GM12878 (cell line): ENCODE results near the gene PHRF1. TPM values are rescaled to one million over a fixed set of nuclear protein-coding genes. Genes with fewer than 3 reads are reported as not detected.

Experiments
- ATAC-seq: fragments of 200-7000 bp; cut with Tn5 transposase; 3 replicates; pipeline ENCODE4 v1.9.1; 2020; ENCODE audit warnings: mild to moderate bottlenecking, moderate library complexity
- BruUV-seq: library from RNA; stranded (reverse); fragments of 400-500 nt; replicated peaks from 2 replicates; lab custom pipeline; 2021; lab: Mats Ljungman, UMichigan
- CTCF ChIA-PET: fragments of 300-600 bp; sonication (Branson Sonifier 250); formaldehyde crosslinking; extraction: SDS; loops from one replicate; lab custom pipeline; 2021; ENCODE audit warnings: inconsistent platforms; lab: Yijun Ruan, JAX
- POLR2A ChIA-PET: fragments of 350-600 bp; formaldehyde crosslinking; extraction: SDS; loops from one replicate; lab custom pipeline; 2021; ENCODE audit warnings: inconsistent platforms; lab: Charles Lee
- RAD21 ChIA-PET: fragments of 300-600 bp; sonication (Branson Sonifier 250); formaldehyde crosslinking; loops from one replicate; lab custom pipeline; 2023; ENCODE audit warnings: antibody characterized with exemption; ENCODE audit not compliant: unreplicated experiment; lab: Charles Lee
- SMC1A ChIA-PET: fragments of 300-600 bp; sonication (Branson Sonifier 250); formaldehyde crosslinking; loops from one replicate; lab custom pipeline; 2023; ENCODE audit not compliant: unreplicated experiment, uncharacterized antibody; lab: Charles Lee
- DNase-seq: peaks from one replicate; pipeline ENCODE4 v3.0.0-alpha.2; 2011; ENCODE audit warnings: low read depth, low spot score
- FAIRE-seq: peaks from 3 replicates; lab custom pipeline; 2011; peaks lifted over from hg19 to GRCh38; lab: Jason Lieb, UNC
- H2AFZ ChIP-seq: 2 replicates; pipeline ENCODE4 v1.6.0; 2011; ENCODE audit warnings: low read depth, low read length, control low read depth; ENCODE audit not compliant: control insufficient read depth
- H3K27ac ChIP-seq: 2 replicates; pipeline ENCODE4 v1.5.1; 2011; ENCODE audit warnings: control low read depth; ENCODE audit not compliant: control insufficient read depth, insufficient read depth
- H3K27me3 ChIP-seq, 2 experiments: replicated peaks in 1 of 2; 2 replicates each; pipeline versions ENCODE4 v1.6.0 to v1.6.1; 2011; ENCODE audit warnings: low read length in 1 of 2; ENCODE audit not compliant: control insufficient read depth in 2 of 2, insufficient read depth in 2 of 2
- H3K36me3 ChIP-seq, 2 experiments: 2 replicates each; pipeline ENCODE4 v1.5.1; 2011; ENCODE audit warnings: low read length in 1 of 2; ENCODE audit not compliant: control insufficient read depth in 2 of 2, insufficient read depth in 2 of 2
- H3K4me1 ChIP-seq: 2 replicates; pipeline ENCODE4 v1.6.1; 2011; ENCODE audit warnings: mild to moderate bottlenecking, low read length, moderate library complexity, mixed read lengths; ENCODE audit not compliant: control insufficient read depth, insufficient read depth
- H3K4me2 ChIP-seq: 2 replicates; pipeline ENCODE4 v1.6.0; 2011; ENCODE audit warnings: control low read depth; ENCODE audit not compliant: control insufficient read depth, insufficient read depth
- H3K4me3 ChIP-seq: fragments of 200-600 bp; sonication (generic); 2 replicates; pipeline ENCODE4 v1.5.1; 2016
- H3K79me2 ChIP-seq: 2 replicates; pipeline ENCODE4 v1.6.0; 2011; ENCODE audit warnings: low read length; ENCODE audit not compliant: control insufficient read depth, insufficient read depth
- H3K9ac ChIP-seq: 2 replicates; pipeline ENCODE4 v1.8.0; 2011; ENCODE audit warnings: low read length, control low read depth, mixed read lengths; ENCODE audit not compliant: control insufficient read depth, insufficient read depth
- H3K9me3 ChIP-seq: replicated peaks from 3 replicates; pipeline ENCODE4 v1.5.1; 2011; ENCODE audit warnings: mild to moderate bottlenecking, low read length; ENCODE audit not compliant: control insufficient read depth, insufficient read depth
- H4K20me1 ChIP-seq: 2 replicates; pipeline ENCODE4 v1.6.0; 2011; ENCODE audit not compliant: control insufficient read depth, insufficient read depth
- BCL3 ChIP-seq: IDR thresholded peaks from 2 replicates; pipeline ENCODE4 v1.6.1; 2011; ENCODE audit warnings: borderline replicate concordance, low read depth, mild to moderate bottlenecking, moderate library complexity, low read length; ENCODE audit not compliant: insufficient read depth, poor library complexity, severe bottlenecking
- CEBPZ ChIP-seq: fragments of 150-350 bp; IDR thresholded peaks from 2 replicates; pipeline ENCODE4 v1.6.1; 2016; ENCODE audit warnings: low read depth, low read length
- CHD1 ChIP-seq: IDR thresholded peaks from 2 replicates; pipeline ENCODE4 v1.6.1; 2012; ENCODE audit warnings: low read depth, low read length, improper control_type of control experiment
- ELK1 ChIP-seq: IDR thresholded peaks from 2 replicates; pipeline ENCODE4 v1.6.1; 2012; ENCODE audit warnings: low read depth, low read length, improper control_type of control experiment
- FOS ChIP-seq: IDR thresholded peaks from 3 replicates; pipeline ENCODE4 v1.6.1; 2011; ENCODE audit warnings: borderline replicate concordance; ENCODE audit not compliant: insufficient read length; ENCODE audit errors: extremely low read depth
- HSF1 ChIP-seq: fragments of 150-350 bp; IDR thresholded peaks from 2 replicates; pipeline ENCODE4 v1.6.1; 2014; ENCODE audit warnings: mild to moderate bottlenecking, low read depth, low read length
- MEF2B ChIP-seq: fragments of 450-650 bp; IDR thresholded peaks from 2 replicates; pipeline ENCODE4 v1.6.1; 2018; ENCODE audit warnings: mild to moderate bottlenecking, moderate library complexity; ENCODE audit not compliant: partially characterized antibody, poor library complexity, severe bottlenecking
- MTA3 ChIP-seq: IDR thresholded peaks from 2 replicates; pipeline ENCODE4 v1.6.1; 2012; ENCODE audit warnings: low read length, inconsistent platforms, borderline replicate concordance
- PAX8 ChIP-seq: fragments of 450-650 bp; IDR thresholded peaks from 2 replicates; pipeline ENCODE4 v1.6.1; 2017; ENCODE audit warnings: mild to moderate bottlenecking, moderate library complexity
- RCOR1 ChIP-seq: conservative IDR thresholded peaks from 2 replicates; pipeline ENCODE4 v1.6.1; 2012; ENCODE audit warnings: low read depth, low read length, improper control_type of control experiment
- SREBF2 ChIP-seq: IDR thresholded peaks from 2 replicates; pipeline ENCODE4 v1.6.1; 2012; ENCODE audit warnings: mild to moderate bottlenecking, low read length
- USF1 ChIP-seq: IDR thresholded peaks from 2 replicates; pipeline ENCODE4 v1.6.1; 2011; ENCODE audit warnings: borderline replicate concordance, low read depth, mild to moderate bottlenecking, moderate library complexity, mixed read lengths, low read length; ENCODE audit not compliant: insufficient read depth; ENCODE audit errors: extremely low read length
- YBX1 ChIP-seq: fragments of 450-650 bp; IDR thresholded peaks from 2 replicates; pipeline ENCODE4 v1.6.1; 2016; ENCODE audit warnings: antibody characterized with exemption
- YY1 ChIP-seq: IDR thresholded peaks from 2 replicates; pipeline ENCODE4 v1.6.1; 2011; ENCODE audit warnings: low read depth, mild to moderate bottlenecking, low read length
- ZNF24 ChIP-seq: fragments of 450-650 bp; IDR thresholded peaks from 2 replicates; pipeline ENCODE4 v1.6.1; 2017; ENCODE audit warnings: antibody characterized with exemption, mild to moderate bottlenecking
- ZSCAN29 ChIP-seq: fragments of 450-650 bp; IDR thresholded peaks from 2 replicates; pipeline ENCODE4 v1.6.1; 2017; ENCODE audit warnings: mild to moderate bottlenecking, moderate library complexity
- WGBS: methylation state at CpG from one replicate; pipeline ENCODE4 v1.1.6; 2016; ENCODE audit warnings: low lambda C conversion rate; ENCODE audit not compliant: insufficient replicate concordance, insufficient coverage; ENCODE audit errors: missing lambda C conversion rate; 5-methylcytosine and 5-hydroxymethylcytosine counted together
- in situ Hi-C: fragments of 300-500 bp; cut with MboI; formaldehyde crosslinking; loops from 9 replicates; pipeline ENCODE4 v1.14.3; 2018; ENCODE audit warnings: mixed read lengths
- intact Hi-C: fragments of 100-400 bp; cut with micrococcal nuclease; formaldehyde crosslinking; loops from one replicate; pipeline ENCODE4 v1.14.2; 2022; ENCODE audit not compliant: unreplicated experiment
- polyA plus RNA-seq, 11 experiments: library from polyadenylated mRNA; depleted of rRNA in 4 of 11; unstranded in 6 of 11; stranded (reverse) in 5 of 11; fragments of >200 nt; fragmentation: Nextera tagmentation in 4 of 11; fragmentation: Illumina TruSeq in 1 of 11; extraction: Ambion mirVana in 4 of 11; extraction: Trizol in 1 of 11; gene quantifications; 1 replicate in 1 of 11; 2 replicates in 10 of 11; pipeline versions ENCODE4 v1.2.1 to v1.2.3, GENCODE V29; 2011 to 2016; ENCODE audit warnings: inconsistent platforms in 2 of 11, missing spikeins in 2 of 11, low read depth in 1 of 11
- total RNA-seq, 4 experiments: library from RNA; depleted of rRNA in 3 of 4; stranded (reverse); fragments of >200 nt in 3 of 4; fragmentation: Illumina TruSeq in 1 of 4; extraction: Trizol in 1 of 4; gene quantifications; 2 replicates each; pipeline versions ENCODE4 v1.2.1 to v1.2.3, GENCODE V29; 2013 to 2021

PHRF1 gene
- total and polyA plus RNA-seq, 10 of the 15 experiments (the other 5 are each of a cell fraction or from before 2014, with no cell fraction given): 0.13 to 43.5 (median 15.1) TPM

GRCh38 chr11:541433-541885 is 34.8 kb upstream of the PHRF1 start (continued):
- TF ChIP-seq CEBPZ: no peak

- intact Hi-C loops (no loop called here), in situ Hi-C loops (no loop called here)
- Histone ChIP-seq H3K79me2 (no peaks in the 10 kb centered on the region), H3K27me3 (no peaks in the 10 kb centered on the region), H3K4me3 (no peak overlapping the region), H3K27ac (no peak overlapping the region), H4K20me1 (no peaks in the 10 kb centered on the region), H3K9me3 (no peaks in the 10 kb centered on the region), H3K4me1 (no peaks in the 10 kb centered on the region), H3K9ac (no peak overlapping the region), H3K4me2 (no peak overlapping the region), H3K36me3 (no peaks in the 10 kb centered on the region), H2AFZ (no peak overlapping the region)
- ATAC-seq (no peak), FAIRE-seq (no peak), DNase-seq (no peak)
- ChIA-PET POLR2A (interaction anchor here (0.9 kb wide), 1 partner anchor 8 kb away, joined by 3 read pairs; no protein-coding TSS in a partner anchor), CTCF (no interaction called here), RAD21 (no interaction called here), SMC1A (no interaction called here)
- 39% methylated on average over 5 of the region's 5 CpGs for WGBS
- no TSS peak for BruUV-seq
- TF ChIP-seq BCL3: no peak
- TF ChIP-seq RCOR1: no peak
- TF ChIP-seq ZNF24: no peak
- no peak for TF ChIP-seq MTA3
- TF ChIP-seq FOS: no peak
- TF ChIP-seq HSF1: no peak
- TF ChIP-seq ZSCAN29: no peak
- TF ChIP-seq YBX1: no peak
- TF ChIP-seq MEF2B: no peak
- no peak for TF ChIP-seq CHD1
- no peak for TF ChIP-seq ELK1
- no peak for TF ChIP-seq SREBF2
- no peak for TF ChIP-seq PAX8
- TF ChIP-seq USF1: no peak
- no peak for TF ChIP-seq YY1
Observed at GRCh38 chr11:544817-545166, 31.5 kb upstream of the PHRF1 start.
